GM21717 (cell line): ENCODE data around the gene NPDC1.
A peak's percentile ranks its signal among the peaks of the same experiment; 100 is the strongest.
"Not testable (repeated sequence)": the region's sequence is repeated elsewhere in the genome, so short reads cannot be mapped to it uniquely, and the experiment has no call there.

ENCODE experiments used
- ATAC-seq: cut with Tn5 transposase; IDR thresholded peaks from one replicate; pipeline ENCODE4 v1.9.1; 2021; ENCODE audit warnings: mild to moderate bottlenecking, moderate library complexity; ENCODE audit not compliant: unreplicated experiment

Gene NPDC1

DNA sequence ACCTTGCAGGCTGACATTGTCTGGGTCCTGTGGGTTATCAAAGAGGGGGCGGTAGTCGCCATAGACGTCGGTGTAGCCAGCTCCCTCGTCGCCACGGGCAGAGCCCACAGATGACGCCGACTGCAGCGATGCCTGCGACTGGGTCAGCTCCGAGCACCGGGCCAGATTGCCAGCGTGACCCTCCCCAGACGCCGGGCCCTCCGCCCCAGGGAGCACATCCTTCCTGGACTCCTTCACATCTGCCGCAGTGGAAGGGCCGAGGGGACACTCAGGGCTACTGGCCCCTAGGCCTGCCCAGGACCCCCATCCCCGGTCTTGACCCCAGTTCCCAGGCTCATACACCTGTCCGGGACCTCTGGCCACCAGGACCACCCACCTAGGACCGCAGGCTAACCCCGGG, 31.8 kb downstream of the NPDC1 start:
- no peak for ATAC-seq

DNA sequence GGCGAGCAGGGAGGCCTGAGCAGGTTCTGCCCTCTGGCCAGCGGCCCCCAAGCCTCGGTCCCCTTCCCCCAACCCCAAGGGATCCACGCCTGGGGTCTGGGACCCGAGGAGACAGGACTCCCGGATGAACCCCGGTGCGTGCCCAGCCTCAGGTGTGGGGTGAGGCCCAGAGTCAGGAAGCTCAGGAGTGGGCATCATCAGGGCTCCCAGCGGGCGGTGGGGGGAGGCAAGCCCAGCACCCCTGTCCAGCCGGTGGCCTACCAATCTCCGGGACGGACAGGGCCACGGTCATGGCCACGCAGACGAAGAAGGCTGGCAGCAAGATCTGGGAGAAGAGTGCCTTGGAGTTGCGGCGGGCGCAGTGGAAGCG, 32.4 kb downstream of the NPDC1 start:
- no peak for ATAC-seq

DNA sequence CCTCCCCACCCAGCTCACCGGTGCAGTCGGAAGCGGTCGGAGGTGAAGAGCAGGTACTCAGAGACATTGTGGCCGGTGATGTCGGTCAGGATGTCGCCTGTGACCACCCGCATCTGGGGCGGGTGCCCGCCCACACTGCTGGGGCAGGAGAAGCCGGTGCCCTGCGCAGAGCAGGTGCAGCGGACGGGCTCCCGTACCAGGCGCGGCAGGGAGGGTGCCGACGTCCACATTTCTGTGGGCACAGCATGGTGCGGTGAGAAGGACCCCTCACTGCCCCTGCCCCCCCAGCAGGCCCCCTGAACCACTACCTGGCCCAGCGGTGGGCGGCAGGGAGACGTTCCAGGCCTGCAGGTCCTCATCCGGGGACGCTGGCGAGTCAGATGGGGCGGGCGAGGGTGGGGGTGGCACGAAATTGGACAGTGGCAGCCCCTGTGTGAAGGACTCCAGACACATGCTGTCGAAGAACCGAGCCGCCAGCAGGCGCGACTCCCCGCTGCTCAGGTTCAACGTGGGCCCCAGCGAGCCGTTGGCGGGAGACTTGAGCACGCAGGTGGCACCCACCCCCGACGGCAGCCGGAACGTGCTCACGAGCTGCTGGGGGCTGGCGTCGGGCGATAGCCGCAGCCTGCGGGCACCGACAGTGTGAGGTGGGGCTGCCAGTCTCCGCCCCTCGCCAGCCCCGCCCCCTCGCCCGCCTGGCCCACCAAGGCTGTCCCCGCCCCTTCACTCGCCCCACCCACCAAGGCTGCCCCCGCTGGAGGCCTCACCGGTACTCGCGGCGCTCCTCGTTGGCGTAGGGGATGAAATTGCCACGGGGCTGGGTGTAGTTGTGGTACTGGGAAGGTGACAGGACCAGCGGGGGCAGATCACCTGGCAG, 33.0 kb downstream of the NPDC1 start:
- no peak for ATAC-seq

DNA sequence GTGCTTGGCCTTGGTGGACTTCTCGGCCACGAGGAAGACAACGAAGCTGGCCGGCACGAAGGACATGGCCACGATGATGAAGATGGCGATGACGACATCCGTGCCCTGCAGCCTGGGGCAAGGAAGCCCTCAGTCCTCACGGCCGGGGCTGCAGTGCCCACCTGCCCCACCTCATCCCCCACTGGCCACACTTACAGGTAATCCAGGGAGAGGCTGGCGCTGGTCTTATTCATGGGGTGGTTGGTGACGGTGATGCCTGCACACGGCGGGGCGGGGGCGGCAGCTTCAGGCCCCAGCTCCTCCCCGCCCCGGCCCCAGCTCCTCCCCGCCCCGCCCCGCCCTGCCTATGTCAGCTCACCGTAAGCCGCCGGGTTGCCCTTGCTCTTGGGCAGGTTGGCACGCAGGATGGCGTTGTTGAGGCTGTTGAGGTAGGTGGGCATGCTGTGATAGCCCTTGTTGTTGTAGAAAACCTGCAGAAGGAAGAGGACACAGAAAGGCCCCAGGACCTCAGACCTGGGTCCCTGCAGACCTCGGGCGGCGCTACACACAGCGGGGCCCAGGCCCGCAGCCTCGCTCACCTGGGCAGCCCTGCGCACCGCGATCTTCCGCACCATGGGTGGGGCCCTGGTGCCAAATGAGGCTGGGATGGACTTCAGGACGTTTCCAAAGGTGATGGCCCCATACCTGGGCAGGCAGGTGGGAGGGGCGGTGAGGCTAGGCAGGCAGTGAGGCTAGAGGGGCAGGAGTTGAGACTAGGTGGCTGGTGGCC, 33.9 kb downstream of the NPDC1 start:
- ATAC-seq = no peak

DNA sequence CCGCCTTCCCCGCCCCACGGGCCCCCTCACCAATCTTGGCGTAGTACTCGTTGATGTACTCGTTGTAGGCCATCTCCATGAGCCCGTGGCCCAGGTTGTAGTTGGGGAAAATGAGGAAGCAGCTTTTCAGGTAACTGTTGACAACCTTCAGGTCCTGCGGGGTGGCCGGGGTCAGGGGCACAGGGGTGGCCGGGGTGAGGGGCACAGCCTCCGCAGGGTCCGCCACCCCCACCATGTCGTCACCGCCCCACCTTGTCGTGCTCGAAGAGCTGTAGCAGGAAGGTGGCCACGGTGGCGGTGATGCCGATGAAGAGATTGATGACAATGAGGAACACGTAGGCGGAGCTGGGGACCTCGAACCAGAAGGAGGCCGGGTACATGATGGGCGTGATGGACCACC, 34.8 kb downstream of the NPDC1 start:
- no peak for ATAC-seq

DNA sequence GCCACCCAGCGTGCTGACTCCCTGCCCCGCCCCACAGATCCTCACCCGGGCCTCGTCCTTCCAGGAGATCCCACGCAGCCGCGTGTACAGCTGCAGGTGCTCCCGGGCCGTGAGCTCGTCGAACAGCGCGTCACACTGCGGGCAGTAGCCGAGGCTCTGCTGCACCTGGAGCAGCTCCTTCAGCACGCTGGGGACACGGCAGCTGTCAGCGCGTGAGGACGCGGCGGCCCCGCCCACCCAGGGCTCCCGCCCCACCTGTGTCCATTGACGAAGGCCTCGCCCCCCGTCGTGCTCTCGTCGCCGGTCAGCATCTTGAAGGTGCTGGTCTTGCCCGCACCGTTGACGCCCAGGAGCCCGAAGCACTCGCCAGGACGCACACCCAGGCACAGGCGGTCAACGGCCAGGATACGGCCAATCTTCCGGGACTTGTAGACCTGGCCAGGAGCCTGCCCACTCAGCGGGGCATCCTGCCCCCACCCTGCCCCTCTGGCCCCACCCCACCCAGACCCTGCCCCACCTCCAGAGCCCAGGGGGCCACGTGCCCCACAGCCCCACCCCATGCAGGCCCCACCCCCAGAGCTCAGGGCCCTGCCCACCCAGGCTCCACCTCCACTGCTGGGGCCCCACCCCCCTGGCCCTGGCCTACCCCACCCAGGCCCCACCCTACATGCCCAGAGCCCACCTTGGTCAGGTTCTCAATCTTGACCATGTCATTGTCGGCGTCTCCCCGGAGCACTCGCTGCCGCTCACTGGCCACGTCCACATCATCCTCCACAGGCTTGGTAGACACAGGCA, 35.8 kb downstream of the NPDC1 start:
- ATAC-seq = no peak

DNA sequence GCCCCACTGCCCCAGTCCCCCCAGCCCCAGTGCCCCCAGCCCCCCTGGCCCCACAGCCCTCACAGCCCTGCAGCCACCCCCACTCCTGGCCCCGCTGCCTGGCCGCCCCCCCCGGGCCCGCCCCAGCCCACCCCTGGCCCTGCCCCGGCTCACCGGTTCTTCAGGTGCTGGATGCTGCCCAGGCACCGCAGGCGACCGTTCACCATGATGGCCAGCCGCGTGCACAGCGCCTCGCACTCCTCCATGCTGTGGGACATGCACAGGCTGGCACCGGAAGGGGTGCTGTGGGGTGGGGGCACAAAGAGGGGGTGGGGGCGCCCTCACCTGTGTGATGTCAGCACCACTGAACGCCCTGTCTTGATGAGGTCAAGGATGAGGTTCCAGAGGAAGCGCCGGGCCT, 36.8 kb downstream of the NPDC1 start:
- ATAC-seq = no peak

DNA sequence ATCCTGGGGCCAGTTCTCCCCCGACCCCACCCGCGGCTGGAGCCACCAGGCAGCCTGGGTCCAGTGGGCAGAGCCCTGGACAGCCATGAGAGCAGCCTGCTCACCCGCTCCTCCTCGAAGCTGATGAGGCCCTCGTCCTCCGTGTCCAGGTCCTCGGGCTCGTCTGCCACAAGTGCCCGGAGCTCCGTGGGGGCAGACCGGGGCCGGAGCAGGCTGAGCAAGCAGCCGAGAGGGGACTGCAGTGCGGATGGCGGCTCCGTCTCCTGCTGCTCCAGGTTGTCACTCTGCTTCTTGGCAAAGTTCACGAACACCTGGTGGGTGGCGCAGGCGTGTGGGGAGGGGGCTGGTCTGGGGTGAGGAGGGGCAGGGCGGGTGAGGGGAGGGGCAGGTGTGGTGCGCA, 37.7 kb downstream of the NPDC1 start:
- no peak for ATAC-seq

DNA sequence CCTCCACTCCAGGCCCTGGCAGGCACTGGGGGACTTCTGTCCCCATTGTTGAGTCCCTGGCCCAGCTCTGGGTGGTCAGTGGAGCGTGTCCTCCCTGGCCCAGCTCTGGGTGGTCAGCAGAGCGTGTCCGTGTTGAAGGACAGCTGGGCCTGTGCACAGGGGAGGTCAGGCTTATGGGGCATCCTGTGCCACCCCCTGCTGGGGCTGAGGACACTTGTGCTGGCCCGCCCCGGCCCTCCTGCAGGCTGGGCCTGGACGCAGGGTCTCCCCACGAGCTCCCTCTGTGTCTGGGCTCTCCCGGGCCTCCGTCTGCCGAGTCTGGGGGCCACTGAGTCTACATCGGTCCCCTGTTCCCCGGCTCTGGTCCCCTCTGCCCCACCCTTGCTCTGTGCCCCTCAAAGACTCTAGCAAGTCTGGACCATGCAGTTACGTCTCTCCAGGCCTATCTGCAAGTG, 38.1 kb downstream of the NPDC1 start:
- ATAC-seq = no peak

DNA sequence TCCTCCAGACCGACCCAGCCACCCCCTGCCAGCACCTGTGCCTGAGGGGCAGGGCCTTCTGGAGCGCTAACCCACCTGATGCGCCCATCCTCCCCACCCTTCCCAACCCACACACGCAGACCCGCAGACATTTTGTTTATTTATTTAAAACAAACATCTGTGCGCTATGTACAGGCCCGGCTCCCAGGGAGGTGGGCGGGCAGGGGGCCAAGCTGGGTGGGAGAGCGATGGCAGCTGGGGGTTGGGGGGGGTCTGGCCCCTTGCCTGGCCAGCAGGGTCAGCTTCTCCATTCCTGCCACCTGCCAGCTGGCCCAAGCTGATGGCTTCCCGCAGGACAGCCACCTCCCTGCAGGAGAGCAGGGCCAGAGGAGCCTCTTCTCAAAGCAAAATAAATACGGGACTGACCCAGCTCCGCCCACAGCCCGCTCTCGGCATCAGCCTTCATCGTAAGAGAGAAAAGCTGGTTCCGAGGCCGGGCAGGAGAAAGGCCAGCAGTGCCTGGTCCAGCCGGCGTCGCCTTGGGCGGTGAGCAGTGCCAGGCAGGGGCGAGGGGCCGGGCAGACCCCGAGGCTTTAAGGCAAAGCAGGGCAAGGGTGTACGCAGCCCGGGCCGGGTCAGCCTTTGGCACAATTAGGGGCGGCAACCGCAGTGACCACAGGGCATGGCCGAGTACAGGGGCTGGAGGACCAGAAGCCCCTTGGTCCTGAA, 38.7 kb downstream of the NPDC1 start:
- ATAC-seq = no peak

DNA sequence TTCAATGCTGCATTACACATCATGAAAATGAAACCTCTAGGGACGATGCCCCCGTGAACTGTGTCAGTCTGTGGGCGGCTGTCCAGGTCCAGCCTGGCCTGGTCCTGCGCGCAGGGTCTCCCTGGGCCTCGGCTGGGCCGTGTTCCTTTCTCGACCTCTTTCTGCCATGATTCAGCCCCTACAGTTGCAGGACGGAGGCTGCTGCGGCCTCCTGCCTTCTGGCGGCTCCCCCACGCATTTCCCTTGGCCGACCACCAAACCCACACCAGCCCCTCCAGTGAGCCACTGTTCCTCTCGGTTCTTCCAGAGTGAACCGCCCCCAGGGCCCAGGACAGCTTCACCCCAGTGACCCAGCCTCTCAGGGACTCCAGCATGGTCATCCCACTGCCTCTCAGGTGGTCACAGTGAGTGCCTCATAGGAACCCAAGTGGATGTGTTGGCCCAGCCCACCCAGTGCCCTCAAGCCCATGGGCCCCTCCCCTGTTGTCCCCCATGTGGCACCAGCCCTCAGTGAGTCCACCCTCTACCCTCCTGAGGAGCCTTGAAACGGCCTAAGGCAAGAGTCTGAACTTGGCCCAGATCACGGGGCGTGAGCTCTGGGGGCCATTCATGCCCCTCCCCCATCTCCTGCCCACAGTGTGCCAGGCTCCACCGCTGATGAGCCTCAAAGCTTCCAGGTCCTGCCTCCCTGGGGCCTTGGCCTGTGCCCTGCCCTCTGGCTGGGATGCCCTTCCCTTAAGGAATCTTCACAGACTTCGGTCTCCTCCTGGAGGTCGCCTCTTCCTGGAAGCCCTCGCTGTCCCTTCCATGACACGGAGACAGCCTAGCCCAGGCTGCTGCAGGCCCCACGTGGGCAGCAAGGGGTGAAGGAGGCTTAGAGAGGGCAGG, 39.6 kb downstream of the NPDC1 start:
- ATAC-seq = no peak

DNA sequence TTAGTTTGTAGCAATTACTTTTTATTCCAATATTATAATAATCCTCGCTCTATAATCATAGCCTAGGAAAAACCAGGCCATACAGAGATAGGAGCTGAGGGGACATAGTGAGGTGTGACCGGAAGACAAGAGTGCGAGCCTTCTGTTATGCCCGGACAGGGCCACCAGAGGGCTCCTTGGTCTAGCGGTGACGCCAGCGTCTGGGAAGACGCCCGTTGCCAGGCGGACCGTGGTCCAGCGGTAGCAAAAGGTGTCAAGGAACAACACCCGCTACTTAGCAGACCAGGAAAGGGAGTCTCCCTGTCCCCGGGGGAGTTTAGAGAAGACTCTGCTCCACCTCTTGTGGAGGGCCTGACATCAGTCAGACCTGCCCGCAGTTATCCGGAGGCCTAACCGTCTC, 41.7 kb downstream of the NPDC1 start:
- ATAC-seq = not testable (repeated sequence)

DNA sequence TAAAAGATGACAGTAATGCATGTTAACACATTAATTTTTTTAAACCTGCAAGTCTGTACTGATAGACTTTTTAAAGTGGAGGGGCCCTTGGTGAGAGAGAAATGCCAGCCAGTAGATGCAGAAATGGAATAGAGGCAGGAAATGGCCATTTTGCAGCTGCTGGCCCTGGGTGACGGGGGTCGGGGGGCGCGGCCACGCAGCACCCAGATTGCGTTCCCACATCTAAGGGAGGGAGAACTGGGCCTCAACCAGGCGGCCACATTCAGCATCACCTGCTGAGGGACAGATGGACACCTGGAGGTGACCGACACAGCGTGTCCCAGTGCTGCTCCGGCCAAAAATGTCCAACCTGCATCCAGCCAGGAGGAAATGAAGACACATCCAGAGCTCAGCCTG, 43.3 kb downstream of the NPDC1 start:
- no peak for ATAC-seq

DNA sequence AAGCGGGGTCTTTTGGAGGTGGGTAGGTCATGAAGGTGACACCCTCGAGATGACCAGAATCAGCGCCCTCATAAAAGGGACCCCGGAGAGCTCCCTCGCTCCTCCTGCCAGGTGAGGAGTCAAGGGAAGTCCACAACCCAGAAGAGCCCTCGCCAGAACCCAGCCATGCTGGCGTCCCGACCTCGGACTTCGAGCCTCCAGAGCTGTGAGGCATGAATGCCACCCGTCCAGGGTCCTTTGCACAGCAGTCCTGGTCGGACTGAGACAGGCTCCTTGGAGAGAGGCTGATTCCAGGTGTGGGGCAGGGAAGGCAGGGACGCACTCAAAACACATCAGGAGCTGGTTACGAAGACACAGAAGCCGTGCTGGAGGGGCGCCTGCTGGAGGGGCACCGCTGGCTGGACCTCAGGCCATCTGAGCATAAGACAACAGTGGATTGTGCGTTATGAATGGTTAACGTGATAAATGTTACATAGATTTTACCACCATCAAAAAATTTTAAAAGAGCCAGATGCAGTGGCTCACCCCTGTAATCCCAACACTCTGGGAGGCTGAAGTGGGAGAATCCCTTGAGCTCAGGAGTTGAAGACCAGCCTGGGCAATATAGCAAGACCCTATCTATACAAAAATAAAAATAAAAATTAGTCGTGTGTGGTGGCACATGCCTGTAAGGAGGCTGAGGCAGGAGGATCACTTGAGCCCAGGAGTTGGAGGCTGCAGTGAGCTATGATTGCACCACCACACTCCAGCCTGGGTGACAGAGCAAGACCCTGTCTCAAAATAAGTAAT, 43.9 kb downstream of the NPDC1 start:
- no peak for ATAC-seq

DNA sequence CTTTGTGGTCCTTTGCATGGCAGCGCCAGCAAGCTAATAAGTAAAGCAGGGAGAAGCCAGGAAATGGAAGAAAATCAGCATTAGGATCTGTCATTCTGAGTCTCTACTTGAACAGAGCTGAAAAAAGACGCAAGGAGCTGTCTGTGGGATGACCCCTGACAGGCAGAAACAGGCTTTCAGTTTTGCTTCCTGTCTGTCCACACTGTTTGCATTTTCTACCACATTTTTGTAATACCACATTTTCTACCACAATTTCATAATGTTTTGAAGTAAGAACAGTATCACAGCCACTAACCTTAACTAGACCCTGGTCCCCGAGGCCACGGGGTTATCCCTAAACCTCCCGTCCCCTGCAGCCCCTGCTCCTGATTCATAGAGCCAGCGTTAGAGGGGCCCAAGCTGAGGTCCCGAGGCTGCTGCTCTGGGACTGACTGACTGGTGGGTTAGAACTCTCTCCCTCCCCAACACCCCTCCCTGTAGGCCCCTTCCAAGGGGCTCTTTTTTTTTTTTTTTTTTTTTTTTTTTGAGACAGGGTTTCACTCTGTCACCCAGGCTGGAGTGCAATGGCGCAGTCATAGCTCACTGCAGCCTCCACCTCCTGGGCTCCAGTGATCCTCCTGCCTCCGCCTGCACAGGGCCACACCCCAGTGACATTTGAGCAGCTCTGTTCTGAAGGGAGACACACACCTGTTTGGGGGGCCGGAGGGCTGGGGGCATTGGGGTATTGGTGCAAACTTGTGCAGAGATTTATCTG, 45.6 kb downstream of the NPDC1 start:
- peak; percentile 50 for ATAC-seq

DNA sequence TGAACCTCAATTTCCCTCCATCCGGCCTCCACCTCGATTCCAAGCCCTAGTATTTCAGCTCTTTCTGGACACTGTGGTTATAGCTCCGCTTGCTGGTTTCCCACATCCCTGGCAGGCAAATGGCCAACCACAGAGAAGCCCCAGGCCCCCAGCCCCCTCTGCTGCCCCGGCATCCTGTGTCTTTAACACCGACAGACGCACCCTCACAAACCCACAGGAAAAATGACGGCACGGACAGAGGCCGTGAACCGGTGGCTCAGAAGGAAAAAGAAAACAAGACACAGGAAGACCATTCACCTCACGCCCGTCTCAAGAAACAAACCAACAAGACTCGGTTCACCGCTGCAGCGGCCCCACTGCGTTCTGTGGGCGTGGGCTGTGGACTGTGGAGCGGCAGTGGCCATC, 48.1 kb downstream of the NPDC1 start:
- no peak for ATAC-seq

DNA sequence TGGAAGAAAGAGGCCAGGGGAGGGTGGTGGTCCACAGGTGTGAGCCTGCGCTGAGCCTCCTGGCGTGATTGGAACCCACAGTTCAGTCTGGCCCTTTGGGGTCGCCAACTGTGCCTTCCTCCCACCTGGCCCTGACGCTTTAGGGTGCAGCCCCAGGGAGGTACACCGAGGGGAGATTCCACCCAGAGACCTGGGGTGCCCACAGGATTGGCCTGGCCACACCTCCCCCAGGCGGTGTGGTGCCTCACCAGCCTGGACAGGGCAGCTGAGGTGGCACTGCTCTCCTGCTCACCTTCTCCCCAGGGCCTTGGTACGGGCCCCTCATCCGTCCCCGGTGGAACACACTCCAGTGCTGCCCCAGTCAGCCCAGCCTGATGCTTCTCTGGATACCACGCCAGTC, 48.6 kb downstream of the NPDC1 start:
- no peak for ATAC-seq
